Measurements from ENCODE around the gene CENPQ. TPM values are rescaled to one million over a fixed set of nuclear protein-coding genes. Genes with fewer than 3 reads are reported as not detected.

Gene CENPQ
- total and polyA plus RNA-seq, 3 experiments from 2014 or later: 4.3 to 19.7 (median 17.3) TPM

- Histone ChIP-seq H3K36me3 (ENCODE audit: insufficient read depth, low read length) (no peaks in the 10 kb centered on the region), H3K4me1 (ENCODE audit: insufficient read depth, low read length) (no peaks in the 10 kb centered on the region), H3K9me3 (ENCODE audit: low read length) (no peaks in the 10 kb centered on the region), H3K4me3 (ENCODE audit: low read length) (no peak overlapping the region), H3K27me3 (ENCODE audit: insufficient read depth, low read length, poor library complexity, severe bottlenecking) (no peaks in the 10 kb centered on the region), H3K27ac (ENCODE audit: low read depth, low read length) (no peak overlapping the region)
- no peaks in the 10 kb centered on the region for H3K36me3 Mint-ChIP-seq
- H3K4me1 Mint-ChIP-seq: no peaks in the 10 kb centered on the region
- H3K9me3 Mint-ChIP-seq: peaks cover 0 to 2% (median 0%) of the 10 kb centered on the region in 5 donors
- POLR2A ChIA-PET: no interaction called here
- peaks cover 0 to 7% of the 10 kb centered on the region in 2 donors for H3K27me3 Mint-ChIP-seq
- CTCF ChIA-PET: no interaction called here
- no peak overlapping the region for H3K27ac Mint-ChIP-seq
- no peak for DNase-seq
- no peak overlapping the region for H3K4me3 Mint-ChIP-seq
These were observed 59.8 kb downstream of the CENPQ start for GRCh38 chr6:49522710-49523593.

DNA sequence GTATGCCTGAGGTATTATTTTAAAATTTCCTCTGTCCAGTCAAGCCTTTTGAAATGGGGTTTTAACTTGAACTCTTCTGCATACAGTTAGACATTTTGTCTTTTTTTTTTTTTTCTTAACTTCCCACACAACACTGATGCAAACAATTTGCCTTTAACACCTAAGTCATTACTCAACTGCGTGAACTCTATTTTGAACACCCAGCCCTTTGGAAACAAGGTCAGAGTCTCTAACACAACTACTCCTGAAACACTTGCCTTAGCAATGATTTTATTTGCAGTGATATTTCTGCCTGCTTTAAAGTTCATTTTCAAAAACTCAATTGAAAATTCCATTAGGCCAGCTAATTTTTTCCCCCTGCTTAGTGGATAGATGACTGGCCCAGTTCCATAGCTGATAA is 60.7 kb downstream of the CENPQ start:
- no peak for DNase-seq
- CTCF ChIA-PET: interaction anchor here (1.0 kb wide), 1 partner anchor 8 kb away, joined by 3 read pairs; no protein-coding TSS in a partner anchor
- POLR2A ChIA-PET: no interaction called here
- Histone ChIP-seq H3K36me3 (ENCODE audit: insufficient read depth, low read length) (no peaks in the 10 kb centered on the region), H3K9me3 (ENCODE audit: low read length) (no peaks in the 10 kb centered on the region), H3K27me3 (ENCODE audit: insufficient read depth, low read length, poor library complexity, severe bottlenecking) (no peaks in the 10 kb centered on the region), H3K27ac (ENCODE audit: low read depth, low read length) (no peak overlapping the region), H3K4me3 (ENCODE audit: low read length) (no peak overlapping the region), H3K4me1 (ENCODE audit: insufficient read depth, low read length) (no peaks in the 10 kb centered on the region)
- Mint-ChIP-seq H3K9me3 (peaks cover 0 to 2% (median 0%) of the 10 kb centered on the region in 5 donors), H3K27me3 (peaks cover 3 to 7% of the 10 kb centered on the region in 2 donors), H3K27ac (no peak overlapping the region), H3K4me3 (no peak overlapping the region), H3K4me1 (no peaks in the 10 kb centered on the region), H3K36me3 (no peaks in the 10 kb centered on the region)

- H3K4me3 ChIP-seq (ENCODE audit: low read length): no peak overlapping the region
- H3K4me1 ChIP-seq (ENCODE audit: insufficient read depth, low read length): no peaks in the 10 kb centered on the region
- no peak overlapping the region for H3K27ac ChIP-seq (ENCODE audit: low read depth, low read length)
- H3K27me3 ChIP-seq (ENCODE audit: insufficient read depth, low read length, poor library complexity, severe bottlenecking): no peaks in the 10 kb centered on the region
- no peak overlapping the region for H3K27ac Mint-ChIP-seq
- POLR2A ChIA-PET: no interaction called here
- H3K27me3 Mint-ChIP-seq: peaks cover 5 to 9% of the 10 kb centered on the region in 2 donors
- no peaks in the 10 kb centered on the region for H3K4me1 Mint-ChIP-seq
- CTCF ChIA-PET: interaction anchor here (1.0 kb wide), 1 partner anchor 8 kb away, joined by 3 read pairs; no protein-coding TSS in a partner anchor
- H3K9me3 ChIP-seq (ENCODE audit: low read length): no peaks in the 10 kb centered on the region
- no peaks in the 10 kb centered on the region for H3K36me3 ChIP-seq (ENCODE audit: insufficient read depth, low read length)
- peaks cover 0 to 2% (median 0%) of the 10 kb centered on the region in 5 donors for H3K9me3 Mint-ChIP-seq
- no peak overlapping the region for H3K4me3 Mint-ChIP-seq
- no peaks in the 10 kb centered on the region for H3K36me3 Mint-ChIP-seq
- no peak for DNase-seq
These were observed 61.4 kb downstream of the CENPQ start for GRCh38 chr6:49524541-49524940.

DNA sequence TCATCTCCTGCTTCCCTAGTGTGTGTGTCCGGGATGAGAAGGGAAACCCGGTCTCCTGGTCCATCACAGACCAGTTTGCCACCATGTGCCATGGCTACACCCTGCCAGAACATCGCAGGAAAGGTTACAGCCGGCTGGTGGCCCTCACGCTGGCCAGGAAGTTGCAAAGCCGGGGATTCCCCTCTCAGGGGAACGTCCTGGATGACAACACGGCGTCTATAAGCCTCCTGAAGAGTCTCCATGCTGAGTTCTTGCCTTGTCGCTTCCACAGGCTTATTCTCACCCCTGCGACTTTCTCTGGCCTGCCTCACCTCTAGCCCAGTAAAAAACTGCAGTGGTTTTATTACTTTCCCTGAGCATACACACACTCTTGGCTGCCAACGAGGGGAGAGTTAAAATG is 63.4 kb downstream of the CENPQ start:
- Mint-ChIP-seq H3K4me3 (no peak overlapping the region), H3K27ac (no peak overlapping the region), H3K4me1 (no peaks in the 10 kb centered on the region), H3K36me3 (no peaks in the 10 kb centered on the region), H3K27me3 (peaks cover 7 to 12% of the 10 kb centered on the region in 2 donors), H3K9me3 (peaks cover 0 to 2% (median 0%) of the 10 kb centered on the region in 5 donors)
- CTCF ChIA-PET: no interaction called here
- Histone ChIP-seq H3K4me1 (ENCODE audit: insufficient read depth, low read length) (no peaks in the 10 kb centered on the region), H3K27ac (ENCODE audit: low read depth, low read length) (no peak overlapping the region), H3K4me3 (ENCODE audit: low read length) (no peak overlapping the region), H3K27me3 (ENCODE audit: insufficient read depth, low read length, poor library complexity, severe bottlenecking) (no peaks in the 10 kb centered on the region), H3K36me3 (ENCODE audit: insufficient read depth, low read length) (no peaks in the 10 kb centered on the region), H3K9me3 (ENCODE audit: low read length) (no peaks in the 10 kb centered on the region)
- POLR2A ChIA-PET: no interaction called here
- DNase-seq: no peak

- H3K27ac Mint-ChIP-seq: no peak overlapping the region
- peaks cover 0 to 2% (median 0%) of the 10 kb centered on the region in 5 donors for H3K9me3 Mint-ChIP-seq
- H3K4me3 Mint-ChIP-seq: no peak overlapping the region
- Histone ChIP-seq H3K36me3 (ENCODE audit: insufficient read depth, low read length) (no peaks in the 10 kb centered on the region), H3K4me1 (ENCODE audit: insufficient read depth, low read length) (no peaks in the 10 kb centered on the region), H3K9me3 (ENCODE audit: low read length) (no peaks in the 10 kb centered on the region), H3K27ac (ENCODE audit: low read depth, low read length) (no peak overlapping the region), H3K4me3 (ENCODE audit: low read length) (no peak overlapping the region), H3K27me3 (ENCODE audit: insufficient read depth, low read length, poor library complexity, severe bottlenecking) (no peaks in the 10 kb centered on the region)
- peaks cover 8 to 18% of the 10 kb centered on the region in 2 donors for H3K27me3 Mint-ChIP-seq
- no peaks in the 10 kb centered on the region for H3K36me3 Mint-ChIP-seq
- no peak for DNase-seq
- POLR2A ChIA-PET: no interaction called here
- CTCF ChIA-PET: no interaction called here
- peaks cover 2 to 5% (median 4%) of the 10 kb centered on the region in 3 donors for H3K4me1 Mint-ChIP-seq
These were observed 64.2 kb downstream of the CENPQ start for GRCh38 chr6:49527320-49527719.

GRCh38 chr6:49528571-49528970 is 65.4 kb downstream of the CENPQ start:
- POLR2A ChIA-PET: no interaction called here
- no peaks in the 10 kb centered on the region for H3K36me3 ChIP-seq (ENCODE audit: insufficient read depth, low read length)
- H3K27me3 ChIP-seq (ENCODE audit: insufficient read depth, low read length, poor library complexity, severe bottlenecking): no peaks in the 10 kb centered on the region
- CTCF ChIA-PET: no interaction called here
- H3K4me3 Mint-ChIP-seq: no peak overlapping the region
- H3K9me3 Mint-ChIP-seq: peaks cover 0 to 2% (median 0%) of the 10 kb centered on the region in 5 donors
- H3K36me3 Mint-ChIP-seq: no peaks in the 10 kb centered on the region
- peaks cover 2 to 5% (median 4%) of the 10 kb centered on the region in 3 donors for H3K4me1 Mint-ChIP-seq
- H3K4me3 ChIP-seq (ENCODE audit: low read length): no peak overlapping the region
- peaks cover 11 to 18% of the 10 kb centered on the region in 2 donors for H3K27me3 Mint-ChIP-seq
- no peak for DNase-seq
- no peak overlapping the region for H3K27ac Mint-ChIP-seq
- H3K9me3 ChIP-seq (ENCODE audit: low read length): no peaks in the 10 kb centered on the region
- no peak overlapping the region for H3K27ac ChIP-seq (ENCODE audit: low read depth, low read length)
- H3K4me1 ChIP-seq (ENCODE audit: insufficient read depth, low read length): no peaks in the 10 kb centered on the region

GRCh38 chr6:49530141-49530776 is 67.1 kb downstream of the CENPQ start:
- Histone ChIP-seq H3K36me3 (ENCODE audit: insufficient read depth, low read length) (no peaks in the 10 kb centered on the region), H3K27ac (ENCODE audit: low read depth, low read length) (no peak overlapping the region), H3K4me1 (ENCODE audit: insufficient read depth, low read length) (no peaks in the 10 kb centered on the region), H3K27me3 (ENCODE audit: insufficient read depth, low read length, poor library complexity, severe bottlenecking) (no peaks in the 10 kb centered on the region), H3K9me3 (ENCODE audit: low read length) (no peaks in the 10 kb centered on the region), H3K4me3 (ENCODE audit: low read length) (no peak overlapping the region)
- POLR2A ChIA-PET: no interaction called here
- H3K9me3 Mint-ChIP-seq: peaks cover 0 to 2% (median 0%) of the 10 kb centered on the region in 5 donors
- DNase-seq: no peak
- H3K27ac Mint-ChIP-seq: no peak overlapping the region
- CTCF ChIA-PET: interaction anchor here (1.5 kb wide), 1 partner anchor 16 kb away, joined by 3 read pairs; no protein-coding TSS in a partner anchor
- H3K4me3 Mint-ChIP-seq: no peak overlapping the region
- peaks cover 2 to 5% (median 4%) of the 10 kb centered on the region in 3 donors for H3K4me1 Mint-ChIP-seq
- no peaks in the 10 kb centered on the region for H3K36me3 Mint-ChIP-seq
- peaks cover 11 to 22% of the 10 kb centered on the region in 2 donors for H3K27me3 Mint-ChIP-seq
